Prostate gland (tissue), 2 donors: ENCODE results near the gene SLC10A7. TPM values are rescaled to one million over a fixed set of nuclear protein-coding genes. Genes with fewer than 3 reads are reported as not detected.

Experiments used
- DNase-seq: peaks from one replicate; pipeline ENCODE4 v3.0.0-alpha.2; 2019; ENCODE audit warnings: low spot score
- H3K27ac ChIP-seq, 2 donors: fragments of 200-600 bp; sonication (generic); 2 replicates each; pipeline ENCODE4 v1.5.1; 2017 to 2019
- H3K27me3 ChIP-seq: fragments of 200-600 bp; sonication (generic); replicated peaks from 2 replicates; pipeline ENCODE4 v1.5.1; 2019; ENCODE audit not compliant: insufficient read depth
- H3K36me3 ChIP-seq, 2 donors: fragments of 200-600 bp; sonication (generic); 1 replicate in 1 of 2; 2 replicates in 1 of 2; pipeline versions ENCODE4 v1.5.1 to v1.8.1; 2017 to 2019
- H3K4me1 ChIP-seq: fragments of 200-600 bp; sonication (generic); replicated peaks from 2 replicates; pipeline ENCODE4 v1.5.1; 2019
- H3K4me3 ChIP-seq, 2 donors: fragments of 200-600 bp; sonication (generic); 2 replicates each; pipeline ENCODE4 v1.5.1; 2017 to 2019
- H3K9me3 ChIP-seq: fragments of 200-600 bp; sonication (generic); 2 replicates; pipeline ENCODE4 v1.5.1; 2017
- POLR2A ChIP-seq: fragments of 450-650 bp; IDR thresholded peaks from one replicate; pipeline ENCODE4 v1.6.1; 2016; ENCODE audit warnings: antibody characterized with exemption, mild to moderate bottlenecking
- POLR2AphosphoS5 ChIP-seq: sonication (generic); formaldehyde crosslinking; IDR thresholded peaks from one replicate; pipeline ENCODE4 v1.6.1; 2017; ENCODE audit warnings: antibody characterized with exemption
- WGBS: methylation state at CpG from one replicate; pipeline ENCODE4 v1.1.5; 2018; 5-methylcytosine and 5-hydroxymethylcytosine counted together
- intact Hi-C: fragments of 100-400 bp; cut with DNase I; formaldehyde crosslinking; loops from one replicate; pipeline ENCODE4 v1.14.2; 2022
- total RNA-seq, 2 donors: library from RNA; depleted of rRNA; stranded (reverse); fragments of >200 nt; gene quantifications; one replicate each; pipeline ENCODE4 v1.1.0, GENCODE V29; 2016
- TF ChIP-seq, protein P1 (sequence below), 4 experiments: fragments of 200-600 bp in 2 of 4; fragments of 450-650 bp in 2 of 4; sonication (generic) in 2 of 4; IDR thresholded peaks; 1 replicate in 3 of 4; 2 replicates in 1 of 4; pipeline ENCODE4 v1.5.1; 2016 to 2019; ENCODE audit warnings: antibody characterized with exemption in 4 of 4, mild to moderate bottlenecking in 2 of 4, moderate library complexity in 2 of 4

SLC10A7 gene
- total RNA-seq, 2 donors from 2014 or later: 9.9 to 11.2 TPM

DNA sequence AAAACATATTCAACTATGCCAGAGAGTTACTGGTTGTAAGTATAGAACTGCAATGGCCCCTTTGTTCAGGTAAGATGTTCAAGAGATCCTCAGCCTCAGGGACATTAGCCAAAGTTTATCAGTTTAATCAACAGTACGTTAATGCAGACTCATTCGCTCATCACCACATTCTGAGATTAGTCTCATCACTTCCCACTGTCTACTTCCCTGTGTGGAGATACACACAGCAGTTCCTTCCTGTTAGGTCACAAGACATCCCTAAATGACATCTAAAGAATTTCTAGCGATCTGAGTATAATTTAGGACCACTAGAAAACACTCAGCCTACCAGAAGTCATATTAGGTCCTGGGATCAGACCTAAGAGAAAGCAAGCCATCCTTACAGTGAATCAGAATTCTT lies 10.4 kb downstream of the SLC10A7 start:
- Histone ChIP-seq H3K4me1 (no peaks in the 10 kb centered on the region), H3K9me3 (no peaks in the 10 kb centered on the region), H3K27me3 (no peaks in the 10 kb centered on the region), H3K27ac (no peak overlapping the region), H3K36me3 (no peaks in the 10 kb centered on the region), H3K4me3 (no peak overlapping the region)
- intact Hi-C loops: no loop called here
- DNase-seq: no peak
- no peak for TF ChIP-seq POLR2AphosphoS5
- TF ChIP-seq POLR2A: no peak
- TF ChIP-seq, protein P1, sequence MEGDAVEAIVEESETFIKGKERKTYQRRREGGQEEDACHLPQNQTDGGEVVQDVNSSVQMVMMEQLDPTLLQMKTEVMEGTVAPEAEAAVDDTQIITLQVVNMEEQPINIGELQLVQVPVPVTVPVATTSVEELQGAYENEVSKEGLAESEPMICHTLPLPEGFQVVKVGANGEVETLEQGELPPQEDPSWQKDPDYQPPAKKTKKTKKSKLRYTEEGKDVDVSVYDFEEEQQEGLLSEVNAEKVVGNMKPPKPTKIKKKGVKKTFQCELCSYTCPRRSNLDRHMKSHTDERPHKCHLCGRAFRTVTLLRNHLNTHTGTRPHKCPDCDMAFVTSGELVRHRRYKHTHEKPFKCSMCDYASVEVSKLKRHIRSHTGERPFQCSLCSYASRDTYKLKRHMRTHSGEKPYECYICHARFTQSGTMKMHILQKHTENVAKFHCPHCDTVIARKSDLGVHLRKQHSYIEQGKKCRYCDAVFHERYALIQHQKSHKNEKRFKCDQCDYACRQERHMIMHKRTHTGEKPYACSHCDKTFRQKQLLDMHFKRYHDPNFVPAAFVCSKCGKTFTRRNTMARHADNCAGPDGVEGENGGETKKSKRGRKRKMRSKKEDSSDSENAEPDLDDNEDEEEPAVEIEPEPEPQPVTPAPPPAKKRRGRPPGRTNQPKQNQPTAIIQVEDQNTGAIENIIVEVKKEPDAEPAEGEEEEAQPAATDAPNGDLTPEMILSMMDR (IDR thresholded peaks at IDR 0.05): no peak
- WGBS: 70% methylated on average over 3 of the region's 3 CpGs

DNA sequence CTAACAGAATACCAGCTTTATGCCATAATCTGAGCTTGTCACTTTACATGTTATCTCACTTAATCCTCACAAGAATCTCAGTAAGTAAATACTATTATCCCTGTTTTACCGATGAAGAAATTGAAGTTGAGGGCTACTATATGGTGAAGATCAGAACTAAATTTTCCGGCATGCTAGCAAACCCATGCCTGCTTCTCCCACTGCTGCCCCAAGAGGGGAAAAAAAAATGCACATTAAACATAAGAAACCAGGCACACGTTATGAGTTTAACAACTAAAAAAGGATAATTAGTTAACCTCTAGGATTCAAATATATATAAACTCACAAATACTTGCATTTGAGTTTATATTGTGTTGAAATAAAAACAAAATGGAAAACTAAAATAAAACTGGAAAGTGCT lies 10.8 kb downstream of the SLC10A7 start:
- no peaks in the 10 kb centered on the region for H3K4me1 ChIP-seq
- no peaks in the 10 kb centered on the region for H3K36me3 ChIP-seq
- H3K27me3 ChIP-seq: no peaks in the 10 kb centered on the region
- no peak for DNase-seq
- WGBS: 81% methylated on average over 3 of the region's 3 CpGs
- H3K27ac ChIP-seq: no peak overlapping the region
- intact Hi-C loops: no loop called here
- TF ChIP-seq, protein P1 (IDR thresholded peaks at IDR 0.05): no peak
- TF ChIP-seq POLR2AphosphoS5 (no peak), POLR2A (no peak)
- no peaks in the 10 kb centered on the region for H3K9me3 ChIP-seq
- H3K4me3 ChIP-seq: no peak overlapping the region

DNA sequence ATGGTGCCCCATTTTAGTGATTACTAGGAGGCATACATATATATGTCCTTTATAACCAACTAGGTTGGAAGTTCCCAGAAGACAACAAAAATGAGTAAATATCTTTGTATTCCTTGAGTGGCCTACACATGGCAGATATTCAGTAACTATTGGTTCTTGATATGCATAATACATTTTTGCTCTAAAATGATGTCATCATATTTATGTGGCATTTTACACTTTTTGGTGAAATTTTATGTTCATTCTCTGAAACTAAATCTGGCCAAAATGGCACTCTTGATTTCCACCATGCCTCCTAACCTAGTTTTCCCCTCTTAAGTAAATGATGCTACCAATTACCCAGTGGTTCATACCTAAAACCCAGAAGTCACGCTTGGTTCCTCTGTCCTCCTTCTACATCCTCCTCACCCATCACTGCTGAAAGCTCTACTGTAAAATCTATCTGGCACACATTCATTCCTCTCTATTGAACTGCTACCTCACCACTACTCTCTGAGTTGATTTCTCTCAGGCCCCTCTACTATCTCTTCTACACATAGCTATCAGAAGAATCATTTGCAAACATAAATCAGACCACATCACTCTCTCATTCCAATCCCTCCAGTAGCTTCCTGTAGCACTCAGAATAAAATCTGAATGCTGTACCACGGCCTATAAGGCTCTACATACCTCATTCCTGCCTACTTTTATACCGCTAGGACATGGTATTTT lies 13.4 kb downstream of the SLC10A7 start:
- intact Hi-C loops: no loop called here

DNA sequence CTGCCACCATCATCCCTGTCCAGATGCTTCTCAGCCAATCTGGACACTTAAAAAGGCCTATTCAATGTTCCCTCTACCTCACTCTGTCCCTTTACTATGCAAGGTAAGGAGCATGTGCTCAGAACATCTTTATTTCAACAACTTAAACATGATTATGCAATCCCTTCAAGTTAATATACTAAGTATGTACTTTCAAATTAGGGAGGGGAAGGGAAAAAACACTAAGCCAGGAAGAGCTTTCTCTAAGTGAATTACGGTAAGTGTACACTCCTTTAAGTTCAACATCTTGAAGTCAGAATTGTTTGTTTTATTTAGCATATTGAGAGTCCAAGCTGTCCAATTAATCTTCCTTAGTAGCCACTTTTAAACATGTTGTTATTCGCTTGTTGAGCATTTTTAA lies 14.1 kb downstream of the SLC10A7 start:
- TF ChIP-seq POLR2A: no peak
- no peak for TF ChIP-seq POLR2AphosphoS5

More for the DNA sequence above, 13.4 kb downstream of the SLC10A7 start:
- 98% methylated on average over 3 of the region's 3 CpGs for WGBS
- H3K9me3 ChIP-seq: no peaks in the 10 kb centered on the region
- H3K27ac ChIP-seq: no peak overlapping the region
- no peaks in the 10 kb centered on the region for H3K36me3 ChIP-seq
- TF ChIP-seq, protein P1 (IDR thresholded peaks at IDR 0.05): no peak
- TF ChIP-seq POLR2A (no peak), POLR2AphosphoS5 (no peak)
- H3K4me1 ChIP-seq: no peaks in the 10 kb centered on the region
- H3K4me3 ChIP-seq: no peak overlapping the region
- no peaks in the 10 kb centered on the region for H3K27me3 ChIP-seq
- DNase-seq: no peak

DNA sequence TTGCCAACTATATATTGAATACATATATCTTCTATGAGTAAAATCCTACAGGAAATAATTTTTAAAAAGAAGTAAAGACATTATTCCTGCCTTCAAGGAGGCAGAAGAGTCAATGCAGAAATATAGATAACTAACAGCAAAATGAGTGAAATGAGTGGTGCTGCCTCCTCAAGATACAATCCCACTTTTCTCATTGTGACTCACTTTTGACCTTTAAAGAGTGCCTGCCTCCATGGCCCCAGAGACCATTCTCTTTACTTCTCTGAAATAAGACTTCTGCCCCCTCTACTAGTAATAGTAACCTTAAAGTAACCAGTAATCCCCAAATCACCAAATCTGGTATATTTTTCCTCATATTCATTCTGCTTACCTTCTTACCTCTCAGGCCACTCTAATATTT lies 15.5 kb downstream of the SLC10A7 start:
- intact Hi-C loops: no loop called here
- no peak for DNase-seq

More for the DNA sequence above, 14.1 kb downstream of the SLC10A7 start:
- H3K36me3 ChIP-seq: no peaks in the 10 kb centered on the region
- no peak overlapping the region for H3K4me3 ChIP-seq
- H3K27me3 ChIP-seq: no peaks in the 10 kb centered on the region
- intact Hi-C loops: no loop called here
- H3K4me1 ChIP-seq: no peaks in the 10 kb centered on the region
- no peak for DNase-seq
- WGBS: 95% methylated on average over 2 of the region's 2 CpGs
- H3K27ac ChIP-seq: no peak overlapping the region
- no peaks in the 10 kb centered on the region for H3K9me3 ChIP-seq

More for the DNA sequence above, 15.5 kb downstream of the SLC10A7 start:
- Histone ChIP-seq H3K36me3 (no peaks in the 10 kb centered on the region), H3K9me3 (no peaks in the 10 kb centered on the region), H3K27me3 (no peaks in the 10 kb centered on the region), H3K4me3 (no peak overlapping the region), H3K27ac (no peak overlapping the region), H3K4me1 (no peaks in the 10 kb centered on the region)
- TF ChIP-seq, protein P1 (IDR thresholded peaks at IDR 0.05): no peak
- TF ChIP-seq POLR2AphosphoS5 (no peak), POLR2A (no peak)
